MM.1S (cell line): Measurements from ENCODE around the gene MYOZ3.

Experiments
- EZH2phosphoT487 ChIP-seq: fragments of 300-600 bp; sonication (generic); IDR thresholded peaks from 2 replicates; pipeline ENCODE4 v1.6.1; 2018; ENCODE audit warnings: antibody characterized with exemption, low read length
- TF ChIP-seq, protein P1 (sequence below): fragments of 300-600 bp; sonication (generic); IDR thresholded peaks from 2 replicates; pipeline ENCODE4 v1.5.1; 2016; ENCODE audit warnings: antibody characterized with exemption, low read length, mixed read lengths

DNA sequence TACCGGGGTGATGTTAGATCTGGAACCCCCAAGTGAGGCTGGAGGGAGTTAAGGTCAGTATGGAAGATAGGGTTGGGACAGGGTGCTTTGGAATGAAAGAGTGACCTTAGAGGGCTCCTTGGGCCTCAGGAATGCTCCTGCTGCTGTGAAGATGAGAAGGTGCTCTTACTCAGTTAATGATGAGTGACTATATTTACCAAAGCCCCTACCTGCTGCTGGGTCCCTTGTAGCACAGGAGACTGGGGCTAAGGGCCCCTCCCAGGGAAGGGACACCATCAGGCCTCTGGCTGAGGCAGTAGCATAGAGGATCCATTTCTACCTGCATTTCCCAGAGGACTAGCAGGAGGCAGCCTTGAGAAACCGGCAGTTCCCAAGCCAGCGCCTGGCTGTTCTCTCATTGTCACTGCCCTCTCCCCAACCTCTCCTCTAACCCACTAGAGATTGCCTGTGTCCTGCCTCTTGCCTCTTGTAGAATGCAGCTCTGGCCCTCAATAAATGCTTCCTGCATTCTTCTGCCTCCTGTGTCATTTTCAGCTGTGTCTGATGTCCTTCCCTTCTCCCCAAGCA is 2.3 kb upstream of the MYOZ3 start:
- TF ChIP-seq, protein P1, sequence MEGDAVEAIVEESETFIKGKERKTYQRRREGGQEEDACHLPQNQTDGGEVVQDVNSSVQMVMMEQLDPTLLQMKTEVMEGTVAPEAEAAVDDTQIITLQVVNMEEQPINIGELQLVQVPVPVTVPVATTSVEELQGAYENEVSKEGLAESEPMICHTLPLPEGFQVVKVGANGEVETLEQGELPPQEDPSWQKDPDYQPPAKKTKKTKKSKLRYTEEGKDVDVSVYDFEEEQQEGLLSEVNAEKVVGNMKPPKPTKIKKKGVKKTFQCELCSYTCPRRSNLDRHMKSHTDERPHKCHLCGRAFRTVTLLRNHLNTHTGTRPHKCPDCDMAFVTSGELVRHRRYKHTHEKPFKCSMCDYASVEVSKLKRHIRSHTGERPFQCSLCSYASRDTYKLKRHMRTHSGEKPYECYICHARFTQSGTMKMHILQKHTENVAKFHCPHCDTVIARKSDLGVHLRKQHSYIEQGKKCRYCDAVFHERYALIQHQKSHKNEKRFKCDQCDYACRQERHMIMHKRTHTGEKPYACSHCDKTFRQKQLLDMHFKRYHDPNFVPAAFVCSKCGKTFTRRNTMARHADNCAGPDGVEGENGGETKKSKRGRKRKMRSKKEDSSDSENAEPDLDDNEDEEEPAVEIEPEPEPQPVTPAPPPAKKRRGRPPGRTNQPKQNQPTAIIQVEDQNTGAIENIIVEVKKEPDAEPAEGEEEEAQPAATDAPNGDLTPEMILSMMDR, result no peak
- no peak for TF ChIP-seq EZH2phosphoT487
